Measurements from ENCODE around the gene LKAAEAR1.
"Not testable (repeated sequence)": the region's sequence is repeated elsewhere in the genome, so short reads cannot be mapped to it uniquely, and the experiment has no call there.

The LKAAEAR1 gene

GRCh38 chr20:64083804-64084684, at the start of gene LKAAEAR1:
TSS of gene LKAAEAR1 (minus strand) at chr20:64084398. CDS start at chr20:64084219, 179 bp downstream.
- no peak for DNase-seq

GRCh38 chr20:64131406-64131805, 47.2 kb upstream of the LKAAEAR1 start:
- no peak for DNase-seq

- DNase-seq: no peak
Measured at GRCh38 chr20:64130876-64131275, 46.7 kb upstream of the LKAAEAR1 start.

- no peak for DNase-seq
Measured at GRCh38 chr20:64130271-64130670, 46.1 kb upstream of the LKAAEAR1 start.

- DNase-seq: no peak
Measured at GRCh38 chr20:64129146-64129782, 45.1 kb upstream of the LKAAEAR1 start.

- DNase-seq: not testable (repeated sequence)
Measured at GRCh38 chr20:64123517-64123916, 39.3 kb upstream of the LKAAEAR1 start.

- not testable (repeated sequence) for DNase-seq
Measured at GRCh38 chr20:64122927-64123326, 38.7 kb upstream of the LKAAEAR1 start.

- no peak for DNase-seq
Measured at GRCh38 chr20:64121586-64121985, 37.4 kb upstream of the LKAAEAR1 start.

- no peak for DNase-seq
Measured at GRCh38 chr20:64119681-64120341, 35.6 kb upstream of the LKAAEAR1 start.

- no peak for DNase-seq
Measured at GRCh38 chr20:64119301-64119680, 35.1 kb upstream of the LKAAEAR1 start.

GRCh38 chr20:64117432-64117777, 33.2 kb upstream of the LKAAEAR1 start:
- not testable (repeated sequence) for DNase-seq

- DNase-seq: no peak
Measured at GRCh38 chr20:64116541-64117431, 32.6 kb upstream of the LKAAEAR1 start.

GRCh38 chr20:64116016-64116415, 31.8 kb upstream of the LKAAEAR1 start:
- DNase-seq: no peak

GRCh38 chr20:64115171-64115911, 31.1 kb upstream of the LKAAEAR1 start:
- no peak for DNase-seq

- no peak for DNase-seq
Measured at GRCh38 chr20:64114356-64114971, 30.3 kb upstream of the LKAAEAR1 start.

- DNase-seq: no peak
Measured at GRCh38 chr20:64113796-64114355, 29.7 kb upstream of the LKAAEAR1 start.

- DNase-seq: no peak
Measured at GRCh38 chr20:64113444-64113775, 29.2 kb upstream of the LKAAEAR1 start.

- no peak for DNase-seq
Measured at GRCh38 chr20:64112691-64113443, 28.7 kb upstream of the LKAAEAR1 start.

GRCh38 chr20:64111841-64112641, 27.8 kb upstream of the LKAAEAR1 start:
- DNase-seq: no peak
